GM21528 (cell line): ENCODE data around the gene PRLR.

Source experiments
- ATAC-seq: cut with Tn5 transposase; IDR thresholded peaks from one replicate; pipeline ENCODE4 v1.9.1; 2021; ENCODE audit warnings: mild to moderate bottlenecking, moderate library complexity; ENCODE audit not compliant: unreplicated experiment, low FRiP score

Gene PRLR

DNA sequence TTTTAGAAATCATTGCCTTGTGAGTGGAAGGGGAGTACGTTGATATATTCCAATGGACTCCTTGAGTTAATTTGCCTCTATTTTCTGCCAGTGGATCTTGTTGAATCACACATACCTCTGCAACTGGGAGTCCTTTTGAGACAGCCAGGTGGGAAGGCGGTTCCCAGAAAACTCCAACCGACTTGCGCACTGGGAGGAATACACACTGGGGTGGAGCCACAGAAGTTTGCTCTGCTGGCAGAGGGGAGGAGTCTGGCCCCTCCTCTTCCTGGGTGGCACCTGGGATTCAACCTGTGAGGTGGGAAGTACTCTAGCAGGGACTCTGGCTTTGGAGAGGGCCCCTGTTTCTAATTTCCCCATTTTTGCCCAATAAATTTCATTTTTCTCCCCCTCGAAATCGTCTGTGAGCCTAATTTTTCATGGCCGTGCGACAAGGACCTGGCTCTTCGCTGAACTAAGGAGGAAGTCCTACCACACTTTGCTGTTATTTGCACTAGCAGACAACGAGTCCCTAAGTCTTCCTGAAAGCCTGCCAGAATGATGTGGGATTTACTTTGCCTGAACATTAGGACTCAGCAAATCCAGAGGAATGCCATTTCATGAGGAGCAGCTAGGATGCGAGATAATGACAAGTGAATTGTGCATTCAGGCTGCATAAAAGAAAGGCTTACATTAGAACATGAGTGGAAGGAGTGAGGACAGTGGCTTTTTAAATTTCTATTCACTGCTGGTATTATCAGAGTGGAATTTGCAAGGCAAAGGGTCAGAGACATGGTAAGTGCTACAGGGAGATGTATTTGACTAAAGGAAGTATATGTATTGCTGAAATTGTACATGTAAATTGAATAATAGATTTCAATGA, 67.2 kb downstream of the PRLR start:
- ATAC-seq, result no peak

DNA sequence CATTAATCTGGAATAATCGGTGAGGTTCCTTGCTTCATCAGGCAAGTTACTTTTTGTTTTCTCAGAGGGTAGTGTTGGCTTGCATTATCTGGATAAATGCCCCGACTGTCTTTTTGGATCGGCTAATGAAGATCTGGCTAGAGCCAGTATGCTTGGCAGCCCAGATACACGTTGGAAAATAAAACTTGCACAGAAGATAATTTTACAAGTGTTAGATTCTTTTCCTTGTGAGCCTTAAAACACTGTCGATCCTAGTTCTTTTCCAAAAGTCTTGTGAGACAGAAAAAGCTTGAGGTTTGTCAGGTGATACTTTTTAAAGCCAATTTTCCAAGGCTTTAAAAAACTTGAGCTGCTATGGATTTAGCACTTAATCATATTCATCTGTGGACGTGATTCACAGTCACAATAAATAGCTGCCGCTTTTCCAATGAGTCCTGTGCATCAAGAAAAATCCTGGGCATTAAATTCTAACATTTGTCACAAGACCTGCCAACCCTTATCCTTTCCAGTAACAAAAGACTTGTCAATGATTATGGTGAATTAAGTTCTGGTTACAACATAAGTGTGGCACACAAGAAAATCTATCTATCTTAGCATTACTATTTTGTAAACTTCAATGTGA, 68.5 kb downstream of the PRLR start:
- ATAC-seq, result no peak

- ATAC-seq, result no peak
These were observed 69.7 kb downstream of the PRLR start for GRCh38 chr5:35160486-35161116.

DNA sequence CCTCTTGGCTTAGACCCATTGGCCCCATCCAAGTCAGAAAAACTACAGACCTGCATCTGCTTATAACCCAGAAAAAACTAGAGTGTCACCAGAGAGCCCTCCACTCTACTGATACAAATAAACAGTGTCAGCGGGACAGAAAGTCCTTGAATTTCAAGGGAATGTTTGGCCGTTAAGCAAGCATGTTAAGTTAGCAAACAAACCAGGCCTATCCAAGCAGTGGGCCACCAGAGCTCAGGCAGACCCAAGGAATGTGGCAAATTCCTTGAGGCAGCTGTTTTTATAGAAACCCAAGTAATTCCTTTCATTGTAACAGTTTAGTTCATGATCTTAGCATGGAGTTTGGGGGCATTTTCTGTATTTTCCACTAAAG, 70.9 kb downstream of the PRLR start:
- ATAC-seq, result no peak

DNA sequence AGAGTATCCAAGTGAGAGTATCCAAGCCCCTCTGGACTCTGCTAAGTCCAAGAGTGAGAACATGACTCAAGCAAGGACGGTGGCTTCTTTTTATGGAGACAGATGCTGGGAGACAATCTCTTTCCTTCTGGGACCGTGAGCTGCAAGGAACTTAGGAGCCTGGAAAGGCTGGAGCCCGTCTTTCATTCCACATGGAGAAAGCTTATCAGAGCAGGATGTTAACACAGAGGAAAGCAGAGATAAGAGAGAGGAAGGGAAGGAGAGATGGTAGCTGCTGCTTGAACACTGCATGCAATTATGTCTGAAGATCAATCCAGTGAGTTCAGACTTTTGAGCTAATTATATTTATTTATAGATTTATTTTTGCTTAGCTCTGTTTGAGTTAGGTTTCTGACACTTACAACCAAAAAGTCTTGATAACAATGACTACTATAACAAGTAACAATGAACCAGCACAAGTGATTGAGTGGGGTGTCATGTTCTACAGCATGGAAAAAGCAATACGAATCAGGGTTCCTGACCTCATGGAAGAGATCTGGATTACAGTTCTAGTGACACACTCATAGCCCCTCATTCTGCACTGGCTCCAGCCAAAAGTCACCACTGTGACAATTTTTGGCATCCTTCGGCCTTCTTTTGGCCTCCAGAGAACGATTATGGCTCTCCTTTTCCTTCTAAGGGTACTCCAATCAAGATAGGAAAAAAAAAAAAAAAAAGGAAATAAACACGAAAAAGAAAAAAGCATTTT, 71.5 kb downstream of the PRLR start:
- no peak for ATAC-seq

- no peak for ATAC-seq
These were observed 72.1 kb downstream of the PRLR start for GRCh38 chr5:35158204-35158603.

GRCh38 chr5:35153375-35153932, 76.8 kb downstream of the PRLR start:
- ATAC-seq, result no peak

GRCh38 chr5:35152733-35153132, 77.6 kb downstream of the PRLR start:
- no peak for ATAC-seq

- no peak for ATAC-seq
These were observed 79.0 kb downstream of the PRLR start for GRCh38 chr5:35151146-35151920.

GRCh38 chr5:35149041-35149440, 81.2 kb downstream of the PRLR start:
- no peak for ATAC-seq

- no peak for ATAC-seq
These were observed 83.9 kb downstream of the PRLR start for GRCh38 chr5:35146406-35146805.

- no peak for ATAC-seq
These were observed 84.5 kb downstream of the PRLR start for GRCh38 chr5:35145691-35146317.

GRCh38 chr5:35145012-35145411, 85.3 kb downstream of the PRLR start:
- ATAC-seq, result no peak

- no peak for ATAC-seq
These were observed 86.4 kb downstream of the PRLR start for GRCh38 chr5:35143841-35144240.

- no peak for ATAC-seq
These were observed 88.5 kb downstream of the PRLR start for GRCh38 chr5:35141739-35142138.

GRCh38 chr5:35138232-35138631, 92.1 kb downstream of the PRLR start:
- ATAC-seq, result no peak

GRCh38 chr5:35136386-35136785, 93.9 kb downstream of the PRLR start:
- ATAC-seq, result no peak

DNA sequence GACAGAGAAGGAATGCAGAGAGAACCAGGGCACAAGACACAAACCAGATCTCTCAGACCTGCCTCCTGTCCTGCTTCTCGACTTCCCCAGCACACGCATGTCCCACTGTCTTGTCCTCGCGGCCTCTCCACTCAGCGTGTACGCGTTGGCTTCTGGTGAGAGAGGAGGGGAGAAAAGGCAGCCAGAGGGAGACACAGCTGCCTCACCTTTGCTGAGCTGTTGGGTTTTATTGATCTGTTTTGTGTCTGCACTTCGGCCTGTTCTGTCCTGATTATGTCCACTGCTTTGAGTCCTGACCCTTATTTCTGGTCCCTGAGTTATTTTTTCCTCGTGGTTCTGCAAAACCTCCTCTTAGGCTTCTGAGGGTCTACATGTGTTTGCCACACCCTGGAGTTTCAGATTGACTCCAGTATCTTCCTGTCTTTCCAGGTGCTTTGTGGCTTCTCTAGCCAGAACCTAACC, 95.0 kb downstream of the PRLR start:
- no peak for ATAC-seq

DNA sequence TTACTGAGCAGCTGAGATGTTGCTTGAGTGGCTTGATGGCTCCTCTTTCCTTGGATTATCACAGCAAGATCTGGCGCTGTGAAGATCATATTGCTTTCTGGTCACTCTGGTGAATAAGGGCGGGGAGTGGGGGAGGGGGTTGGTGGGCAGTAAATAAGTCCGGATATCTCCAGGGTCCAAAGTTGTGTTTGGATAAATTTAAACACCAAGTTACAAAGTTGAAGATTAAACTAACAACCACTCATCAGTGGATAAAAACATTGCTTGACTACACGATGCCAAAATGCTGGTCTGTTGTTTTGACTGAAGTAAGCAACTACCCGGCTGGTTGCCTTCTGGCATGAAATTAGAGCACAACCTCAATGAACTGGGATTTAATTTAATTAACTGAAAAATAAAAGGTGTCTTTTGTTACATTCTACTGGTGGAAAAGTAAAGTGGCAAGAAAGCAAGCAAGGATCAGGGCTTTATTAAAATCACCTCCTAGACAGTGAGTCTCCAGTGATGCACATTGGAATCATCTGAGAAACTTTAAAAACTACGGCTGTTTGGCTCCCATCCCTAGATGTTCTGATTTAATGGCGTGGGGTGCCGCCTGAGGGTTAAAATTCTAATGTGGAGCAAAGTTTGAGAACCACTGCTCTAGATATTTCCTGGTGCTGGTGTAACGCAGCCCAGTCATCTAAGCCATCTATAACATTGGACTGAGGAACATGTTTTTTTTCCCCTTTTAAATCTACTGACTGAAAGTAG, 95.8 kb downstream of the PRLR start:
- no peak for ATAC-seq
